ENCODE results near the gene NRAP. TPM values are rescaled to one million over a fixed set of nuclear protein-coding genes. Genes with fewer than 3 reads are reported as not detected.

Gene NRAP
- total RNA-seq, 4 donors from 2014 or later, result 0.05 to 0.13 (median 0.13) TPM; not detected in 1

GRCh38 chr10:113540845-113541548 lies 122.8 kb downstream of the NRAP start:
- H3K4me3 ChIP-seq (ENCODE audit: low read depth, poor library complexity, severe bottlenecking), result no peak overlapping the region
- intact Hi-C loops (cut with DNase I; ENCODE audit: low total_unique reads), result no loop called here
- no peak for DNase-seq (ENCODE audit: low spot score in 2 of 2)
- 90 to 91% methylated on average over 7 of the region's 7 CpGs for WGBS, 2 donors
- TF ChIP-seq POLR2A (IDR thresholded peaks at IDR 0.05) (no peak), CTCF (IDR thresholded peaks at IDR 0.05) (no peak)

DNA sequence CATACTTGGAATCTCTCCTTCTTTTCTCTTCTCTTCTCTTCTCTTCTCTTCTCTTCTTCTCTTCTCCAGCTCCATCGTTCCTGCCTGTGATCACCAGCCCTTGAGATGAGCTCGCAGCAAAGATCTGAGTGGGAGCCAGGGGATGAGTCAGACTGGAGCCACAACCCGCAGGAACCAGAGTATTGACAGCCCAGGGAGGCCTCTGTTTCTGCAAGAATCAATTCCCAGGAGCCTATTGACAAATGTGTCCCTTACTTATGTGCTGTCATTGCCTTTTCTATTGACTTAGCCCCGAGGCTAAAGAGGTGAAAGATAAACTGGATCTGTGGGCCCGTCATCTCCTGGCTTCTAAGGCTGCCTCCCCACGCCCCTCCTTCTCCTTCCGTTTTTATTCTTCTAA lies 124.1 kb downstream of the NRAP start:
- TF ChIP-seq CTCF (IDR thresholded peaks at IDR 0.05) (no peak), POLR2A (IDR thresholded peaks at IDR 0.05) (no peak)
- WGBS, 2 donors, result 36 to 51% methylated on average over 7 of the region's 7 CpGs
- no peak overlapping the region for H3K4me3 ChIP-seq (ENCODE audit: low read depth, poor library complexity, severe bottlenecking)
- peak in 1 of 2 donors; percentile 39 for DNase-seq (ENCODE audit: low spot score in 2 of 2)
- intact Hi-C loops (cut with DNase I; ENCODE audit: low total_unique reads), result no loop called here

Other genes with a start within 250 kb of the NRAP start
- gene HABP2, start 111.0 kb downstream of the NRAP start, total RNA-seq, result under 1 TPM in 1 of 4 donors, not detected in 3; 0.10 TPM
- gene CASP7, start 15.9 kb upstream of the NRAP start, total RNA-seq, result 10 to 100 TPM; 18.3 to 30.8 (median 23.5) TPM
- under 1 TPM; 0.30 to 0.76 (median 0.39) TPM for gene PLEKHS1, start 87.6 kb upstream of the NRAP start, total RNA-seq
- gene DCLRE1A, start 190.0 kb upstream of the NRAP start, total RNA-seq, result 1 to 10 TPM; 2.1 to 5.5 (median 3.8) TPM
- gene NHLRC2, start 190.6 kb upstream of the NRAP start, total RNA-seq, result 10 to 100 TPM; 18.9 to 71.2 (median 48.0) TPM